BJ (cell line): ENCODE measurements around the gene PTPRG. TPM values are rescaled to one million over a fixed set of nuclear protein-coding genes. Genes with fewer than 3 reads are reported as not detected.

ENCODE experiments used
- CTCF ChIA-PET: fragments of 350-600 bp; formaldehyde crosslinking; extraction: SDS; loops from one replicate; lab custom pipeline; 2021; ENCODE audit warnings: antibody characterized with exemption, inconsistent platforms; lab: Yijun Ruan, JAX
- POLR2A ChIA-PET: fragments of 300-600 bp; sonication (Branson Sonifier 250); formaldehyde crosslinking; extraction: SDS; loops from one replicate; lab custom pipeline; 2021; ENCODE audit warnings: antibody characterized with exemption; lab: Charles Lee
- DNase-seq: peaks from one replicate; pipeline ENCODE4 v3.0.0-alpha.2; 2011; ENCODE audit warnings: low read depth
- H3K27me3 ChIP-seq: 2 replicates; pipeline ENCODE4 v1.6.0; 2011; ENCODE audit warnings: low read length; ENCODE audit not compliant: control insufficient read depth, insufficient read depth
- H3K36me3 ChIP-seq: 2 replicates; pipeline ENCODE4 v1.5.1; 2011; ENCODE audit warnings: low read length; ENCODE audit not compliant: control insufficient read depth, insufficient read depth
- H3K4me3 ChIP-seq: 2 replicates; pipeline ENCODE4 v1.5.1; 2011; ENCODE audit warnings: low read depth, mild to moderate bottlenecking, control low read depth, low read length
- CTCF ChIP-seq: IDR thresholded peaks from 2 replicates; pipeline ENCODE4 v1.5.1; 2011; ENCODE audit warnings: low read depth, mild to moderate bottlenecking, control low read depth, inconsistent platforms, low read length, moderate library complexity; ENCODE audit not compliant: insufficient read depth
- polyA plus RNA-seq: library from polyadenylated mRNA; depleted of rRNA; stranded (reverse); fragments of >200 nt; gene quantifications from 2 replicates; pipeline ENCODE4 v1.2.3, GENCODE V29; 2011

Gene PTPRG
- polyA plus RNA-seq, 1 experiment: 20.8 TPM

GRCh38 chr3:61776390-61776789 is 215.0 kb downstream of the PTPRG start:
- POLR2A ChIA-PET: no interaction called here

GRCh38 chr3:61777483-61777882 is 216.1 kb downstream of the PTPRG start:
- no peak for DNase-seq
- no peak for TF ChIP-seq CTCF
- H3K36me3 ChIP-seq: no peaks in the 10 kb centered on the region
- H3K4me3 ChIP-seq: no peak overlapping the region
- ChIA-PET POLR2A (no interaction called here), CTCF (interaction anchor here (1.1 kb wide), 1 partner anchor 213 kb away, joined by 4 read pairs; no protein-coding TSS in a partner anchor)
- H3K27me3 ChIP-seq: no peaks in the 10 kb centered on the region

More at GRCh38 chr3:61776390-61776789, 215.0 kb downstream of the PTPRG start:
- no peak for TF ChIP-seq CTCF
- no peak for DNase-seq
- Histone ChIP-seq H3K27me3 (no peaks in the 10 kb centered on the region), H3K36me3 (no peaks in the 10 kb centered on the region), H3K4me3 (no peak overlapping the region)
- CTCF ChIA-PET: interaction anchor here (0.8 kb wide), 1 partner anchor 27 kb away, joined by 3 read pairs; no protein-coding TSS in a partner anchor

GRCh38 chr3:61778095-61778494 is 216.7 kb downstream of the PTPRG start:
- no peak overlapping the region for H3K4me3 ChIP-seq
- CTCF ChIA-PET: interaction anchor here (1.1 kb wide), 1 partner anchor 214 kb away, joined by 4 read pairs; no protein-coding TSS in a partner anchor

GRCh38 chr3:61780016-61780415 is 218.6 kb downstream of the PTPRG start:
- TF ChIP-seq CTCF: no peak
- CTCF ChIA-PET: interaction anchor here (0.7 to 0.8 kb wide), 3 partner anchors 31 to 1906 kb away, joined by 3 read pairs; no protein-coding TSS in a partner anchor
- Histone ChIP-seq H3K4me3 (no peak overlapping the region), H3K36me3 (no peaks in the 10 kb centered on the region), H3K27me3 (no peaks in the 10 kb centered on the region)
- DNase-seq: no peak
- POLR2A ChIA-PET: no interaction called here

More at GRCh38 chr3:61778095-61778494, 216.7 kb downstream of the PTPRG start:
- DNase-seq: no peak
- no peak for TF ChIP-seq CTCF
- POLR2A ChIA-PET: no interaction called here
- Histone ChIP-seq H3K36me3 (no peaks in the 10 kb centered on the region), H3K27me3 (no peaks in the 10 kb centered on the region)

GRCh38 chr3:61780455-61781228 is 219.3 kb downstream of the PTPRG start:
- no peak for DNase-seq

More at GRCh38 chr3:61780455-61781228, 219.3 kb downstream of the PTPRG start:
- H3K4me3 ChIP-seq: no peak overlapping the region
- H3K27me3 ChIP-seq: no peaks in the 10 kb centered on the region
- H3K36me3 ChIP-seq: no peaks in the 10 kb centered on the region
- ChIA-PET POLR2A (interaction anchor here (0.6 kb wide), 1 partner anchor 8 kb away, joined by 3 read pairs; no protein-coding TSS in a partner anchor), CTCF (interaction anchor here (0.7 to 0.8 kb wide), 2 partner anchors 216 to 1906 kb away, joined by 3 read pairs; no protein-coding TSS in a partner anchor)
- no peak for TF ChIP-seq CTCF
